ENCODE results near the gene CCDC126.

GRCh38 chr7:23558303-23558702 is 38.9 kb upstream of the CCDC126 start:
- TF ChIP-seq SP2 (IDR thresholded peaks at IDR 0.05; ENCODE audit: extremely low read depth, low read depth, low read length, poor library complexity, severe bottlenecking) (no peak), RBBP5 (IDR thresholded peaks at IDR 0.05; ENCODE audit: borderline replicate concordance, insufficient read depth, low read length, poor library complexity, severe bottlenecking) (no peak), SMAD3 (CRISPR knock-in tag; conservative IDR thresholded peaks at IDR 0.05) (no peak), E2F8 (IDR thresholded peaks at IDR 0.05; ENCODE audit: low read depth, partially characterized antibody) (no peak), MAX (CRISPR knock-in tag; IDR thresholded peaks at IDR 0.05) (no peak), CBX8 (IDR thresholded peaks at IDR 0.05; ENCODE audit: borderline replicate concordance, extremely low read depth, low read depth, low read length, poor library complexity, severe bottlenecking) (no peak), HMGN3 (IDR thresholded peaks at IDR 0.05; ENCODE audit: borderline replicate concordance, extremely low read depth, insufficient read length, low read depth, low read length) (no peak), RAD21 (CRISPR knock-in tag; conservative IDR thresholded peaks at IDR 0.05 in 1 of 2, IDR thresholded peaks at IDR 0.05 in 1 of 2) (no peak), ZFP36 (IDR thresholded peaks at IDR 0.05; ENCODE audit: low read depth, low read length, partially characterized antibody) (no peak)
